Right renal cortex interstitium (tissue), 3 donors: Measurements from ENCODE around the gene ADAR. TPM values are rescaled to one million over a fixed set of nuclear protein-coding genes. Genes with fewer than 3 reads are reported as not detected.

Experiments used
- DNase-seq, 3 donors: peaks; one replicate each; pipeline ENCODE4 v3.0.0-alpha.2; 2013; ENCODE audit warnings: low read depth in 3 of 3, low spot score in 2 of 3
- polyA plus RNA-seq, 3 donors: library from polyadenylated mRNA; unstranded; fragments of 120-200 nt; gene quantifications; one replicate each; pipeline ENCODE4 v1.2.1, GENCODE V29; 2013; ENCODE audit not compliant: insufficient read length in 3 of 3

Gene ADAR
- polyA plus RNA-seq, 3 donors, result 143 TPM

DNA sequence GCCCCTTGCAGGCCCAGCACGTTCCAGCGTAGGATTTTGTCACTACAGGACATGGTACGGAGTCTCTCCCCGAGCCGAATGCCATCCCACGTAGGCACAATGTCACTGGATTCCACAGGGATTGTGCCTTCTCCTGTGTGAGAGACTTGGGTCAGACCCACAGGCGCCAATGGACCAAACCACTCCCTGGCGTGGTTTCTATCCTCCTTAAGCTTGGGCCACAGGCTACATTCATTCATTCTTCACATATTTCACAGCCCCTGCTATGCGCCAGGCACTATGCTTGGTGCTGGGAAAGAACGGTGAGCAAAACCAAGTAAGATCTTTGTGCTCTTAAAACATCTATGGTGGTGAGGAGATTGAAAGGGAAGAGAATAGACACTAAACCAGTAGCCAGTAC lies 21.8 kb downstream of the ADAR start:
- no peak for DNase-seq

DNA sequence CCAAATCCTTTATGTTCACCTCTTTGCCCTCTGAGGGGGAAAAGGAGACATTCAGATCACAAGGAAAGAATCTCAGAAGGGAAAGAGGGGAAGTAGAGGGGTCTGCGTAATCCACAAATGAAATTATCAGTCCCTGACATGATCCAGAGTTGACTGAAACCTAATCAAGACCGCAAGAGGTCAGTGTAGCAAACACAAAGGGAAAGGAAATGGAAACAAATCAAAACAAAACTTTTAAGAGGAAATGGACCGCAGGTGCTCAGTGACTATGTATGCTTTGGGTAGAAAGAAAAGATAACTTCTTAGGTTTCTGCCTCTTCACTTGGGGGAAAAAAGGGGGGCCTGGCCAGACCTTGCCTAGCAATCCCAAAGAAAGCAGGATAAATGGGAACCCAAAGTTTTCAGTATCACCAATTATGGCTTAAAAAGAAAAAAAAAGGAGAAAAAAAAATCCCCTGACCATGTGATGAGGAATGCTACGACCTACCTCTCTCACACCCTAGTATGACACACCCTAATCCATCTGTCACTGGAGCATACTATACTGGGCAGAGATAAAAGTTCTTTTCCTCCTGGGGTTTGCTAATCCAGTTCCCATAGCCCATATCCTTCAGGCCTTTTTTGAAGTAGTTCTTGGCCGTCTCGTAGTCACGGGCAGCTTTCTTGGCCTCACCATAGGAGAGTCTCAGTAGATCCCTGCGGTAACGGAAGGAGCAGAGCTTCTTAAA lies 23.6 kb downstream of the ADAR start:
- DNase-seq, result no peak

DNA sequence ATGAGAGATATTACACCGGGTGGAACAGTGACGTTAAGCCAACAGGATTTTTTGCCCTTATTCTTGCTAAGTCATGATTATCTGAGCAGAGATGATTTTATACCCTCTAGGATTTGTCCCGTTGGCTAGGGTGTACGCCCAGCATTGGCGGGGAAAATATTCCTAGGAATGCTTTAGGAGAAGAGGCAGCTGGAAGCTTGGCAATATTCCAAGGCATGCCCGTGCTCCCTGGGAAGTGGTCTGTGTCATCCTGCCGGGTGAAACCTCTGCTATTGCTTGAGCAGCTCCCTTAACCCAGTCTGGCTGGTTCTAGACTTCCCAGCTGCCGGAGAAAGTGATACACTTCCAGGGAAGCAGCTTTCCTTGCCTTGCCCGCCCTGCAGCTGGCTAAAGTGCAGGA lies 24.2 kb downstream of the ADAR start:
- no peak for DNase-seq

DNA sequence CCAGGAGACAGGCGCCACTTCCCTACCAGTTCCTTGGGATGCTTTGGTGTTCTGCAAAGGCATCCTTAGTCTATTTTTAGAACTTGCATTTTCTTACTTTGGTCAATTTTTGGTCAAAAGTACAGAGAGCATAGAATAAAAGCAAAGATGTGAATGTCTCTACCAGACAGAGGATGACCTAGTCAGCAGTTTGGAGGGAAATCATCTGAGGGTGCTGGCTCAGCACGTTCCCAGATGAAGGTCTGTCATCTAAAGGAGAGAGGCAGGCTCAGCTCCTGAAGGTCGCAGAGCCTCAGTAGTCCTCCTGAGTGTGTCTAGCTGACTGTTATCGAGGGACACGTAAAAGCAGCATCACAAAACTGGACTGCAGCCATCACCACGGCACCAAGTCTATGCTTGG lies 25.1 kb downstream of the ADAR start:
- no peak for DNase-seq

DNA sequence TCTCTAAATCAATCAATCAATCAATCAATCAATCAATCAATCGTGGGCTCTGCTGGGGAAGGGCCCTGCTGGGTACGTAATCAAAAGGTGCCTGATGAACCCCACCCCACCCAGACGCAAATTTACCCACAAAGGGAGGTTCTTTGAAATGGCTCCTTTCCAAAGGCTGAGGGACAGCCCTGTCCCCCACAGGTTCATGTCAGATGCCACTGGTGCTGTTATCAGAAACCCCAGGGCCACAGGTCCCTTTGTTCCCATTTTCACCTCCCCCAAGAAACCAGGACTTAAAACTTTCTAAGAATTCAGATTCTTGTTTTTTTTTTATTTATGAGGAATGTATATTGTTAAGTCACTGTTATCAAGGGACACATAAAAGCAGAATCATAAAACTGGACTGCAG lies 26.2 kb downstream of the ADAR start:
- no peak for DNase-seq

DNA sequence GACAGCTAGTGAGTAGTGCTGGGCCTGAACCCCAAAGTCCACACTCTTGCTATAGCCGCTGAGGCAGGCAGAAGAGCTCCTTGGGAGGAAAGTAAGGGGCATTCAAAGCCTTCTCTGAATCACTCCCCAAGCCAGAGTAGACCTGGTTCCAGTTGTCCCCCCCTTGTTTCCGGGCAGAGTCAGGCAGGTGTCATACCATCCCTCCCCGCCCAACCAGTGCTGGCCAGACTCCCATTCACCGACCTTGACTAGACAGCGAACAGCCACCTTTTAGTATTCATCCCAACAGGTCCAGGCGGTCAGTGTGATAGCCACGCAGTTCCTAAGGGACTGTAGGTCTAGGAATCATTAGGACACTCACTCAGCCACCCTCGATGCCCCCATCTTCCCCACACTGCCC lies 28.6 kb downstream of the ADAR start:
- DNase-seq, result no peak

DNA sequence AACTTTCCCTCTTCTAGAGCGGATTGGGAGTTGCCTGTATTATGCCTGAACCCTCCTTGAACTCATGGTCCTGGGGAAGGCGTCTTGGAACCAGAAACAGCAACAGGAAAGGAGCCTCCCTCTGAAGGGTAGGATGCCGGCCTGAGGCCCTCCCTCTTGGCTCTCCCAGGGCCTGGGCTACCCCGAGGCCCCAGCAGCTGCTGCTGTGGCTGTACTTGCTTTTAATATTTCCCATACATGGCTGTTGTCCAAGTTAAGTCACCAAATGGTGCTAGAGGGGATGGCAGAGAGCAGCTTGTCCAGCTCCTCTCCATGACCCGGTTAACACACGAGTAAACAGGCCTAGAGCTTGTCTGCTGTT lies 29.9 kb downstream of the ADAR start:
- DNase-seq, result no peak

DNA sequence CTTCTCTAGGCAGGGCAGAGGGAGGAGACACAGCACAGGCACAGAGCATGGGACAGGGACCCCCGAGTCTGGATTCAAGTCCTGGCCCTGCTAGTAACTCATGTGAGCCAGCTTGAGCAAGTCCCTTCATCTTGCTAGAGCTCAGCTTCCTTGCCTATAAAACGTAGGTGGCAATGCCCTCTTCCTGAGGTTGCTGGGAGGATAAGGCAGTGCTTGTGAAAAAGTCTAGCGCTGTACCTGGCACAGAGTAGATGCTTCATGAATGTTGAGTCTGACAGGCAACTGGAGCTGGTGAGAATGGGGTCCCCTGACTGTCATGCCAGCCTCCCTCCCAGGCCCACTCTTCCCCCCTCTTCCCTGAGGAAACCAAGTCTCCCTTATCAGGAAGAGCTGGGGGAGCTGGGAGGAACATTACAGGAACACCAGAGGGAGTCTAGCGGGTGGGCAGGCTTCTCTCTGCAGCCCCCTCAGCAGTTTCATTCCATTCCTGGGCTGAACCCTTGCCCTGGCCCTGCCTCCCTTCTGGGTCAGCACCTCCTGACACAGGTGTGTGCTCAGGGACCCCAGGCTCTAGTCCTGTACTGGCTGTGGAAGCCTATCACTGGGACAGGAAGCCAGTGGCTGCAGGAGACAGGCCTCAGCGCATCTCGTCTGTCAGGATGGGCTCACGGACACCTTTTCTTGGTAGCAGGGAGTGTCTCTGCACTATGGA lies 30.5 kb downstream of the ADAR start:
- no peak for DNase-seq

DNA sequence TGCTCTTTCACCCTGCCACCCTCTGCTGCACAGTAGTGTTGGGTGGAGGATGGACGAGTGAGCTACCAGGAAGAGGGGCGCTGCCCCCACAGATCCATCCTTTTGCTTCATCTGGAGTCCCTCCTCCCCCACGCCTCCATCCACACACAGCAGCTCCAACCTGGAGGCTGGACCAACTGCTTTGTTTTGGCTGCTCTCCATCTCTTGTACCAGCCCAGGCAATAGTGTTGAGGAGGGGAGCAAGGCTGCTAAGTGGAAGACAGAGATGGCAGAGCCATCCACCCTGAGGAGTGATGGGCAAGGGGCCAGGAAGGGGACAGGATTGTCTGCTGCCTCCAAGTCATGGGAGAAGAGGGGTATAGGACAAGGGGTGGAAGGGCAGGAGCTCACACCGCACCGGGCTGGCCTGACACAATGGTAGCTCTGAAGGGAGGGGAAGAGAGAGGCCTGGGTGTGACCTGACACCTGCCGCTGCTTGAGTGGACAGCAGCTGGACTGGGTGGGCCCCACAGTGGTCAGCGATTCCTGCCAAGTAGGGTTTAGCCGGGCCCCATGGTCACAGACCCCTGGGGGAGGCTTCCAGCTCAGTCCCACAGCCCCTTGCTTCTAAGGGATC lies 31.9 kb downstream of the ADAR start:
- no peak for DNase-seq

DNA sequence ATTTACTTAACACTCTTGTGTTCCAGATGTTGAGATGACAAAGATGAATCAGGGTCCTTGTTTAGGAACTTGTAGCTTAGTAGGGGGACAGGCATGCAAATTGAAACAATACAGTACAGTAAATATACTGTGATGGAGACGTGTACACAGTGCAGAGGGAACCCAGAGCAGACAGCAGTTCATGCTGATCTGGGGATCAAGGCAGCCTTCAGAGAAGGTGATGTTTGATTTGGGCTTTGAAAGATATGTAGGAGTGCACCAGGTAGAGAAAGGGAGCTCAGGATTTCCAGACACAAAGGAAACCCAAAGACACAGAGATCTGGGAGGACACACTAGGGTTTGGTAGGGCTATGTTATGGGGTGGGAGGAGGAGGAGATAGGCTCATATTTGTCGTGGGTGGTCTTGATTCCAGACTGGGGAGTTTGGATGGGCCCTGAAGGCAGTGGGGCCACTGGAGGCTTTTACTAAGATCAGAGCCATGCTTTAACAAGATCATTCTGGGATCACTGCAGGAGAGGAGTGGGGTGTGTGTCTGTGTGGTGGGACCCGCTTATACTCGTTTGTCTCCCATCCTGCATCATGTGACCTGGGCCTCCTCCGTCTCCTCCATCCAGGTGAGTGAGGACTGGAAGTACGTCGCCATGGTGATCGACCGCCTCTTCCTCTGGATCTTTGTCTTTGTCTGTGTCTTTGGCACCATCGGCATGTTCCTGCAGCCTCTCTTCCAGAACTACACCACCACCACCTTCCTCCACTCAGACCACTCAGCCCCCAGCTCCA lies 32.6 kb downstream of the ADAR start:
- DNase-seq, result no peak

DNA sequence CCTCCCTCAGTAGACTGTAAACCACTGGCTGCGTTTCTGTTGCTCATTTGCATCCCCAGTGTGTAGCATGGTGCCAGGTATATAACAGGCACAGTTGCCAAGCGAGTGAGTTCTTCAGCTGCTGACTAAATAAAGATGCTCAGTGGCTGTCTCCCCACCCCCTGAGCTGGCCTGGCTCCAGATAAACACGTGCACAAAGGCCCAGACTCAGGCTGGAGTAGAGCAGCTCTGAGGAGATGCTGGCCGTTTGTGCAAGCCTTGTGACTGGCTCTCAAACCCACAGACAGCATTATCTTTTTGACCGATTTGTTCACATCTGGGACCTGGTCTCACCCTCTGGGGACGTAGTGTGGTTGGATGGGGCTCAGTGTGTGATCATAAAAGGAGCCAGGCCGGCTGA lies 33.3 kb downstream of the ADAR start:
- DNase-seq, result no peak

DNA sequence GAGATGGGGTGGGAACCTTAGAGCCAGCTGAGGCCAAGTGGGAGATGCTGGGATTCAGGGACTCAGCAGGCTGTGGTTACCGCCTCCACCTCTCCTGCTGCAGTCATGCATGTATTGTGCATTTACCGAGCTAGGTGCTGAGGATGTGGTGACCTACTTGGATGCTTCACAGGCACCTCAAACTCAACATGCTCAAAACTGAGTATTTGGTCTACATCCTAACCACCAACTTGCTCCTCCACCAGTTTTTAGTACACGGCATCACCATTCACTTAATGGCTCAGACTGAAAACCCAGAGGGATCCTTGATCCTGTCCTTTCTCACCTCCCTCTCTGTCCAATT lies 34.8 kb downstream of the ADAR start:
- DNase-seq, result no peak

DNA sequence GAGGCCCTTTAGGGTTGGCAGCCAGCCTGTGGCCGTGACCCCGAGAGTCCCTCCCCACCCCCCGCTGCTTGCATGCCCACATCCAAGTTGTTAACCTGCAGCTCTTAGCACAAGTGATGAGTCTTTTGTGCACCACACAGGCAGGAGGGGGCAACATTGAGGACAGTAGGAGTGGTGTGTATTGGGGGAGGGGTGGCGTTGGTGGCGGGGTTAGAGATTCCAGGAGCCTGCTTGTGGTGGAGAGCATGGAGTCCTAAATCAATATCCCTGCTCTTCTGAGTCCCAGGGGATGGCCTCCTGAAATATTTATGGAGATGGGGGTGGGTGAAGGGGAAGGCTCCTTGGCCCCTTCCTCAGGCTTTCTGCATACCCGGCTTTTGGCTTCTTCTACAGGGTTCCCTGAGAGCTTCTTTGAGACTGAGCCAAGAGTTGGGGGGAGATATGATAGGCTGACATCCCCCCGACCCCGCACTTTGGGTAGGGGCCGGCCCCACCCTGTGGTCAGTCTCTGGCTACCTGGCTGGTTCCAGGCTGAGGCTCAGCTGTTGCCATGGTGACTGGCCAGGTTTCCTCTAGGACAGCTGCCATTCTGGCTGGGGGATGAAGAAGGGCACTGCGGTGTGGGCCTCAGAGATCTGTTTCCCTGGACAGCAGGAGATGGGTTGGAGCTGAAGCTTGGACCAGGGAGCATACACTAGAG lies 35.4 kb downstream of the ADAR start:
- no peak for DNase-seq

DNA sequence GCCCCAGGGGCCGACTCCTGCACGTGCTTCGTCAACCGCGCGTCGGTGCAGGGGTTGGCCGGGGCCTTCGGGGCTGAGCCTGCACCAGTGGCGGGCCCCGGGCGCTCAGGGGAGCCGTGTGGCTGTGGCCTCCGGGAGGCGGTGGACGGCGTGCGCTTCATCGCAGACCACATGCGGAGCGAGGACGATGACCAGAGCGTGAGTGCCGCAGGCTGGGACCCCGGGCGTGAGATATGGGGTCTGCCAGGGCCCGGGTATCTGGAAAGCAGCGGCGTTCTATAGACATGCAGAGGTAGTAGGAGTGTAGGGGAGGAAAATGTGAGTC lies 36.1 kb downstream of the ADAR start:
- no peak for DNase-seq

DNA sequence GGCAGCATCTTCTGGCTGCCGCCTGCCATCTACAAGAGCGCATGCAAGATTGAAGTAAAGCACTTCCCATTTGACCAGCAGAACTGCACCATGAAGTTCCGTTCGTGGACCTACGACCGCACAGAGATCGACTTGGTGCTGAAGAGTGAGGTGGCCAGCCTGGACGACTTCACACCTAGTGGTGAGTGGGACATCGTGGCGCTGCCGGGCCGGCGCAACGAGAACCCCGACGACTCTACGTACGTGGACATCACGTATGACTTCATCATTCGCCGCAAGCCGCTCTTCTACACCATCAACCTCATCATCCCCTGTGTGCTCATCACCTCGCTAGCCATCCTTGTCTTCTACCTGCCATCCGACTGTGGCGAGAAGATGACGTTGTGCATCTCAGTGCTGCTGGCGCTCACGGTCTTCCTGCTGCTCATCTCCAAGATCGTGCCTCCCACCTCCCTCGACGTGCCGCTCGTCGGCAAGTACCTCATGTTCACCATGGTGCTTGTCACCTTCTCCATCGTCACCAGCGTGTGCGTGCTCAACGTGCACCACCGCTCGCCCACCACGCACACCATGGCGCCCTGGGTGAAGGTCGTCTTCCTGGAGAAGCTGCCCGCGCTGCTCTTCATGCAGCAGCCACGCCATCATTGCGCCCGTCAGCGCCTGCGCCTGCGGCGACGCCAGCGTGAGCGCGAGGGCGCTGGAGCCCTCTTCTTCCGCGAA lies 36.6 kb downstream of the ADAR start:
- no peak for DNase-seq

DNA sequence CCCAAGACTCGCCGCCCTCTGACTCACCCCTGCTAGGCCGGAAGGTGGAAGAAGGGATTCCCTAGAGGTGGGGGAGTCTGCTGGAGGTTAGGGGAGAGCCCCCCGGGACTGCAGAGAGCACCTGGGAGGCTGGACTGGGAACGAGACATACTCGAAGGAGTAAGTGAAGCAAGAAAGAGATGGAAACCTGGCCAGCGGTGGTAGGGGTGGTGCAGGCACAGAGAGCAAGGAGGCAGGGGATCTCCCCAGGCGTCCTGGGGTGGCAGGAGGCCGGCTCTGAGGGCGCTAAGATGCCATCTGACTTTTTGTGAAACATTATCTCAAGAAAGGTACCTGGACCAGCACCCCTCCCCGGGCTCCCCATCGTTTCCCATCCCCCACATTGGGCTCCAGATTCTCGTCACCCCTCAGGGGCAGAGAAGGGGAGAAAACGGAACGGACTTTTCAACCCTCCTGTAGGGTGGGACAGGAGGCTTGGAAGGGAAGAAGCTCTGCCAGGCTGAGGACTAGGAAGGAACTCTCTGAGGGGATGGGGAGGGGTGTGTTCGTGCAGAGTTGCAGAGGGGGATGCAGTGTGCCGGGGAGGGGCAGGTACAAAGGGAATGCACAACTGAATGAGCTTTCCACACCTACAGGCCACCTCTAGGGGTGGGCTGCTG lies 39.7 kb downstream of the ADAR start:
- no peak for DNase-seq

DNA sequence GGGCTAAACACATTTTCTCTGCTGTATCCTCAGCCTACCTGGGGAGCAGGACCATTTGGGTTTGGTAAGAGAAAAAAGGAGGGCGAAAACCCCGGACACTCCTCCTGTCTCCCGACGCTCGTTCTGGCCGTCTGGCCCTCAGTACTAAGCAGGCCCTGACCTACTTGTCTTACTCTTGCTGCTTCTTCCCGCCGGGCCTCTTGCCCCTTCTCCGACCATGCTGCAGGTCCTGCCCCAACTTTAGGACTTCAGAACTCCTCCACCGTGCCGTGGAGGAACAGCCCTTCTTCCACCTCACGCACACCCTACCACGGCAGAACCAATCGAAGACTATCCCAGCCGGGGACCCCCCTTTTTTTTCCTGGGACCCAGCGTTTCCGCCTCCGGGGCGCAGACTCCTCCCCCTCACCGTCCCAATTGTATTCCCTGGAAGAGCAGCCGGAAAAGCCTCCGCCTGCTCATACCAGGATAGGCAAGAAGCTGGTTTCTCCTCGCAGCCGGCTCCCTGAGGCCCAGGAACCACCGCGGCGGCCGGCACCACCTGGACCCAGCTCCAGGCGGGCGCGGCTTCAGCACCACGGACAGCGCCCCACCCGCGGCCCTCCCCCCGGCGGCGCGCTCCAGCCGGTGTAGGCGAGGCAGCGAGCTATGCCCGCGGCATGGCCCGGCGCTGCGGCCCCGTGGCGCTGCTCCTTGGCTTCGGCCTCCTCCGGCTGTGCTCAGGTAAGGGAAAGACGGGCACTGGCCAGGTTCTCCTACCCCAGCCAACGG lies 40.4 kb downstream of the ADAR start, which contains the start of gene CHRNB2:
TSS of gene CHRNB2 (plus strand) at position 393 of the 771 bp plus-strand sequence. CDS start at position 660, 267 bp downstream.
- peak in 1 of 3 donors; percentile 46 for DNase-seq

DNA sequence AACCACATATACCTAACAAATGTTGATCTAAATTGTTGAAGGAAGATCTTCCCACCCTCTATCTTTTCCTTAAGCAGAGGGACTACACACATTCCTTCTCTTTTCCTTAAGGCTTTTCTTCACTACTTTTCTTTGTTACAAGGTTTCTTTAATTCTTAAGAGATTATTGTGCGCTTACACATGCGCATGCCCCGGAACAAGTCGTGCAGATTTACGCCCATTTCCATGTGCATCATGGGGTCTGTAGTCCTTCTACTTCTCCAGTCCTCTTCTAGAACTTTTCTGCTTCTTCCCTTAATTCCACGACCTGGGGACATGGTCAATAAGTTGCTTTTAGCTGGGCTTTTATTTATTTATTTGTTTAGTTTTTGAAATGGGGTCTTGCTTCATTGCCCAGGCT lies 42.1 kb downstream of the ADAR start:
- no peak for DNase-seq

DNA sequence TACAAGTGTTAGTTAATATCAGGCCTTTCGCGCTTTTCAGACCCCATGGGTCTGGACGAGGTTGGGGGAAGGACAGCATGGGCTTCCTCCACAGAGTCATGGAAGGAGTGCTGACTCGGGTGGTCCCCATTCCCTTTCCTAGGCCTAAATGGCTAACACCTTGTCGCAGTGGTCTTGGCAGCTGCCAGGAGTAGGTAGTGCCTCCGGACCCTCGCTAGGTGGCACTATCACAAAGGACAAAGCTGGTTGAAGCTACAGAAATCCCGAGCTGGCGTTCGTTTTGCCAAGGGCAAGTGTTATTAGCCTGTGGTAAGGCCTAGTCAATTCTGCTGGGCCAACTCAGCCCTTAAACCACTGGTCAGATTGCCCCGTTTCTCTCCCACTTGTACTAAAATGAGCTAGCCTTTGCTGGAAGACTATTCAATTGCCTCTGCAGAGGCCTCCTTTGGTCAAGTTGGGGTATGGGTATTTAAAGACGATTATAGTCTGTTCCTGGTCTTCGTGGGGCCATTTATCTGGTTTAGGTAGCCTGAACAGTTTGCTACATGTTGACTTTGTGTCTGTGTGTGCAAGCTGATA lies 48.4 kb downstream of the ADAR start:
- DNase-seq, result peak; percentile 87 to 91 (median 87)
